Left ventricle myocardium inferior (tissue), 1 donor: Measurements from ENCODE around the gene PHRF1. TPM values are rescaled to one million over a fixed set of nuclear protein-coding genes. Genes with fewer than 3 reads are reported as not detected.

Experiments used
- DNase-seq: peaks from one replicate; pipeline ENCODE4 v3.0.0-alpha.2; 2020
- H3K27ac ChIP-seq: fragments of 200-600 bp; replicated peaks from 2 replicates; pipeline ENCODE4 v1.8.0; 2021
- H3K27me3 ChIP-seq: fragments of 200-600 bp; 2 replicates; pipeline ENCODE4 v1.8.0; 2021; ENCODE audit warnings: low read depth
- H3K36me3 ChIP-seq: fragments of 200-600 bp; 2 replicates; pipeline ENCODE4 v1.8.0; 2021
- H3K4me1 ChIP-seq: fragments of 200-600 bp; 2 replicates; pipeline ENCODE4 v1.8.0; 2021
- H3K4me3 ChIP-seq: fragments of 200-600 bp; 2 replicates; pipeline ENCODE4 v1.8.0; 2021; ENCODE audit warnings: mild to moderate bottlenecking, moderate library complexity
- H3K9me3 ChIP-seq: fragments of 200-600 bp; replicated peaks from 2 replicates; pipeline ENCODE4 v1.8.0; 2021
- intact Hi-C: fragments of 100-400 bp; cut with micrococcal nuclease; formaldehyde crosslinking; loops from one replicate; pipeline ENCODE4 v1.11.0; 2022
- total RNA-seq: library from RNA; stranded (reverse); fragmentation: NEBNext Ultra II Directional; extraction: Animal tissue kit (Norgen Biotek cat#: 25700); gene quantifications from one replicate; pipeline ENCODE4 v1.2.1, GENCODE V29; 2021
- TF ChIP-seq, protein P1 (sequence below): fragments of 200-600 bp; IDR thresholded peaks from 2 replicates; pipeline ENCODE4 v1.8.0; 2021; ENCODE audit warnings: antibody characterized with exemption, mild to moderate bottlenecking, borderline replicate concordance
- donor health status: DM: no; HTN: yes; CAD: no; lungs with severe emphysema.

PHRF1 gene
- total RNA-seq, 1 donor from 2014 or later = 17.7 TPM

DNA sequence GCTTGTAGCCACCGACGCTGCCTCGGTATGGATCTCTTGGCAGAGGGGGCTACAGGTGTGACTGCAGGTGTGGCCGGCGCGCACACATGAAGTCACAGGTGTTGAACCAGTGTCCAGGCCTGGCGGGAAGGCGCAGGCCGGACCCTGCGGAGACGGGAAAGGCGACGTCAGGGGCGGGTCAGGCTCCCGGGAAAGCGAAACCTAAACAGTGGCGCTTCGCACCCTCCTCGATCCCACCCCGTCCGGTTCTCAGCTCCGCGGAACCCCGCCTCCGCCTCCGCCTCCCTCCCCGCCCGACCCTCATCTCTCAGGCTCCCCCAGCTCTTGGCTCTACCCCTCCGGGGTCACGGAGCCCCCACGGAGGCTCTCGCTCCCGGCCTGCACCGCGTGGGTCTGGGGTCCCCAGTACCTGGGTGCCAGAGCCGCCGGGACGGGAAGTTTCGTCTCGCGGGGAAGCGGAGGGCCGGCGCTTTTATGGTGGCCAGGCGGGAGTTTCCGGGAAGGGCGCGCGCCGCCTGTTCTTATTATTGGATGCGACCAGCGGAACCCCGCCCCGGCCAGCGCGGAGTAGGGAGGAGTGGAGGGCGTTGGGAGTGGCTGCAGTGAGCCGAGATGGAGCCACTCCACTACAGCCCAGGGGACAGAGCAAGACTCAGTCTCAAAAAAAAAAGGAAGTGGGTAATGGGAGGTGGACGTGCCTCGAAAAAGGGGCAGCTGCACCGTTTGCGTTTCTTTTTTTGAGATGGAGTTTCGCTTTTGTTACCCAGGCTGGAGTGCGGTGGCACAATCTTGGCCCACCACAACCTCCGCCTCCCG lies 39.4 kb downstream of the PHRF1 start, which contains the start of gene IRF7:
IRF7 (minus strand) TSS at position 447 of the 816 bp plus-strand sequence. CDS start 586 bp downstream, outside the sequence.
- Histone ChIP-seq H3K9me3 (no peaks in the 10 kb centered on the region), H3K4me1 (peaks cover 51% of the 10 kb centered on the region), H3K36me3 (peaks cover 32% of the 10 kb centered on the region), H3K27me3 (no peaks in the 10 kb centered on the region), H3K27ac (peak within 1 kb of the TSS; percentile 98), H3K4me3 (peak within 1 kb of the TSS; percentile 87)
- DNase-seq = peak; percentile 97
- intact Hi-C loops = no loop called here
- TF ChIP-seq, protein P1, sequence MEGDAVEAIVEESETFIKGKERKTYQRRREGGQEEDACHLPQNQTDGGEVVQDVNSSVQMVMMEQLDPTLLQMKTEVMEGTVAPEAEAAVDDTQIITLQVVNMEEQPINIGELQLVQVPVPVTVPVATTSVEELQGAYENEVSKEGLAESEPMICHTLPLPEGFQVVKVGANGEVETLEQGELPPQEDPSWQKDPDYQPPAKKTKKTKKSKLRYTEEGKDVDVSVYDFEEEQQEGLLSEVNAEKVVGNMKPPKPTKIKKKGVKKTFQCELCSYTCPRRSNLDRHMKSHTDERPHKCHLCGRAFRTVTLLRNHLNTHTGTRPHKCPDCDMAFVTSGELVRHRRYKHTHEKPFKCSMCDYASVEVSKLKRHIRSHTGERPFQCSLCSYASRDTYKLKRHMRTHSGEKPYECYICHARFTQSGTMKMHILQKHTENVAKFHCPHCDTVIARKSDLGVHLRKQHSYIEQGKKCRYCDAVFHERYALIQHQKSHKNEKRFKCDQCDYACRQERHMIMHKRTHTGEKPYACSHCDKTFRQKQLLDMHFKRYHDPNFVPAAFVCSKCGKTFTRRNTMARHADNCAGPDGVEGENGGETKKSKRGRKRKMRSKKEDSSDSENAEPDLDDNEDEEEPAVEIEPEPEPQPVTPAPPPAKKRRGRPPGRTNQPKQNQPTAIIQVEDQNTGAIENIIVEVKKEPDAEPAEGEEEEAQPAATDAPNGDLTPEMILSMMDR = no peak

DNA sequence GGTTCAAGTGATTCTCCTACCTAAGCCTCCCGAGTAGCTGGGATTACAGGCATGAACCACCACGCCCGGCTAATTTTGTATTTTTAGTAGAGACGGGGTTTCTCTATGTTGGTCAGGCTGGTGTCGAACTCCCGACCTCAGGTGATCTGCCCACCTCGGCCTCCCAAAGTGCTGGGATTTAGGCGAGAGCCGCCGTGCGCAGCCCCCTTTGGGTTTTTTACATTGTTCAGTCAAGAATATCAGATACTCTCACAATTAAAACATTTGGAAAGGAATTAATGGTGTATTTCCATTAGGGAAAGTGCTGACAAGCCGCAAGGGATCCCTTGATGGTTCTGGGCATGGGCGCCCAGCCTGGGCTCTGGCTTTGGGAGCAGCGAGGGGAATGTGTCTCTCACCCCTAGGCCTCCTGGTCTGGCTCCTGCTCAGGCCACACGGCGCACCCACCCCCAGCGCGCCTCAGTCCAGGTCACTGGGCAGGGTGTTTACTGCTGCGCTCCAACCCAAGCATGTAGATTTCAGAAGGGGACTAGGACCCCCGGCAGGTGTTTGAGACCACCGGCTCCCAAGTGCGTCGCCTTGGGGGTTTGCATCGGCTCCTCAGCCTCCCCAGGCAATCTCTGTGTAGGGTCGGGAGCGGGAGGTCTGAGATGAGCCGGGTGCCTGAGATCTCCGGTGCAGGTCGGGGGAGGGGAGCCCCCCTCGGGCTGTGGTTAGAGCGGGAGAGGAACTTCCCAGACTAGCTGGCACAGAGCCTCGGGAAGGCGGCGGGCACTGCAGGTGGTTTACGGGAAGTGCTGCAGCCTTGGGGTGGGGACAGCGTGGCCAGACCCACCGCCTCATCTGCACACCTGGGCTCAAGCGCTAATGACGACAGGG lies 40.3 kb downstream of the PHRF1 start:
- H3K27ac ChIP-seq = peak overlapping the region; percentile 98
- H3K4me1 ChIP-seq = peaks cover 51% of the 10 kb centered on the region
- no peaks in the 10 kb centered on the region for H3K9me3 ChIP-seq
- peak overlapping the region; percentile 87 for H3K4me3 ChIP-seq
- TF ChIP-seq, protein P1 = no peak
- intact Hi-C loops = no loop called here
- H3K27me3 ChIP-seq = no peaks in the 10 kb centered on the region
- H3K36me3 ChIP-seq = peaks cover 24% of the 10 kb centered on the region
- no peak for DNase-seq

DNA sequence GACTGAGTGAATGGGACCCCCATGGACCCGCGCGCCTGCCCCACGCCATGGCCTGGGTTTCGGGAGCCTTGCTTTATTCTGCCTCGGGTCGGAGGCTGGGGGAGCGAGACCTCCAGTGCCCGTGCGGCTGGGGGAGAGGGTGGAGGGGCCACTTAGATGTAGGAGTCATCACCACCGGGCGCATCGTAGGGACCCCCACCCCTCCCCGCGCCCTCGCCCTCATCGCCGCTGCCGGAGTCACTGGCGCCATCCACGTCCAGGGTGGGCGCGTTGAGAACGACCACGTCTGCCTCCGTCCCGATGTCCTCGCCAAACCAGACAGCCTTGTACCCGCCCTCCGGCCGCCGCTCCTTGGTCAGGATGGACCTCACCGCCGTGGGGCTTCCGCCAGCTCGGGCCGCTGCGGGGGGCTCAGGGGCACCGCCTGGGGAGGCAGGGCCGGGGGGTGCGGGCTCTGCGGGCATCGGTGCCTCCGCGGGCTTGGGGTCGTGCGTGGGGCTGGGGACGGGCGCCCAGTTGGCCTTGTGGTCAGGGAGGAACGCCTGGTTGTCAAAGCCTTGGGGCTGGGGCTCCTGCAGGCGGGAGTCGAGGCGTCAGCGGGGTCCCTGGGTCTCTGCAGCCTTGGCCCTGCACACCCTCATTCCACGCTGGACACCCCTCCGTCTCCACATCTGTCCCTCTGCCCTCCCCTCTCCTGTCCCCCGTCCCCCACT lies 41.1 kb downstream of the PHRF1 start:
- intact Hi-C loops = no loop called here
- TF ChIP-seq, protein P1 = no peak
- no peak overlapping the region for H3K27ac ChIP-seq
- no peaks in the 10 kb centered on the region for H3K27me3 ChIP-seq
- H3K36me3 ChIP-seq = peaks cover 16% of the 10 kb centered on the region
- H3K9me3 ChIP-seq = no peaks in the 10 kb centered on the region
- peaks cover 46% of the 10 kb centered on the region for H3K4me1 ChIP-seq
- H3K4me3 ChIP-seq = no peak overlapping the region
- no peak for DNase-seq

DNA sequence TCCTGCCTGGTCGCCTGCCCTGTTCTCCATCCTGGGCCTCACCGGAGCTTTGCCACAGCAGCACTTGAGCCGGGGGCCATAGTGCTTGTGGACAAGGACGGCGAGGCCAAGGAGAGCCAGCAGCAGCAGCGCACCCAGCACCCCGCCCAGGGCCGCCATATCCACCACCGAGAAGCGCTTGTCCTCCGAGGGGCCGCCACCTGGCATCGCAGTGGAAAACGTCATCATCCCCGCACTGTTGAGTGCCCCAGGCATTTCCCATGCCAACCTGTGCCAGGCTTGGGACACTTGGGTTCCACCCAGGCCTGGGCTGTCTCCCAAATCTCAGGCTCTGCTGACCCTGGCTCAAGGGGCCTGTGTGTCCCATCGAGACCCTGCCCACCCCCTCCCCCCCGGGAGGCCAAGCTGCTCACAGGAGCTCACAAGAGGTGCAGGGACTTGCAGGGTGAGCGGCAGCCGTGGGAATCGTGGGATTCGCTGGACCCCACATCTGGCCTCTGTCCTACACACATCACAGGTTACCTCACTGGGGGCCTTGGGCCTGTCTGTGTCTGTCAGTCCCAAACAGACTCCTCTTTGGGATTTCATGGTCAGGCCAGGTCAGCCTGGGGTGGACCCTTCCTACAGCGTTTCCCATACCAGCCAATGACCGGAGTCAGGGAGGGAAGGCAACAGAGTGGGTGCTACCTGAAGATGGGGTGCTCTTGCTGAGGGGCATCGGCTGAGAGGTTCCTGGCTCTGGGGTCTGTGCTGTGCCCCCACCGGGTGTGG lies 41.8 kb downstream of the PHRF1 start:
- TF ChIP-seq, protein P1 = no peak
- Histone ChIP-seq H3K36me3 (peaks cover 8% of the 10 kb centered on the region), H3K27me3 (no peaks in the 10 kb centered on the region), H3K27ac (no peak overlapping the region), H3K9me3 (no peaks in the 10 kb centered on the region), H3K4me3 (no peak overlapping the region), H3K4me1 (peaks cover 40% of the 10 kb centered on the region)
- intact Hi-C loops = no loop called here
- DNase-seq = no peak
